Inflammatory macrophage treated with lipopolysaccharide for 4 hours (primary cell): Measurements from ENCODE around the gene PARD3B.

ENCODE experiments used
- DNase-seq: peaks from one replicate; pipeline ENCODE4 v3.0.0-alpha.2; 2020

PARD3B gene

DNA sequence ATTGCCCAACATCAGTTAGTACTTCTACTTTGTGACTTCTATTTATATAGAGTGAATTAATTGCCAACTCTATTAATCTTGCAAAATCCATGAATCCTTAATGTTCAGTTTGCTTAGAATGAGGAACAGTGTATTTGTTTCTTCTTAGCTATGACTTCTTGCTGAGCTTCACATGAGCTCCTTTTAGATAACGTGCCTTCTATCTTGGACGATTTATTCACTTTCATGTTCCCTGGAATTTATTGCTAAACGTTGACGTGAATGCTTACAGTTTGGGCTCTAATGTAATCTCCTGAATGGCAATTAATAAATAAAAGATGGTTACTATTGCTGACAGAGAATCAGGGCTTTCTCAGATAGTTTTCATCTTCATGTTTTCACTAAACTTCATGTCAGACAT lies 752.6 kb downstream of the PARD3B start:
- no peak for DNase-seq

DNA sequence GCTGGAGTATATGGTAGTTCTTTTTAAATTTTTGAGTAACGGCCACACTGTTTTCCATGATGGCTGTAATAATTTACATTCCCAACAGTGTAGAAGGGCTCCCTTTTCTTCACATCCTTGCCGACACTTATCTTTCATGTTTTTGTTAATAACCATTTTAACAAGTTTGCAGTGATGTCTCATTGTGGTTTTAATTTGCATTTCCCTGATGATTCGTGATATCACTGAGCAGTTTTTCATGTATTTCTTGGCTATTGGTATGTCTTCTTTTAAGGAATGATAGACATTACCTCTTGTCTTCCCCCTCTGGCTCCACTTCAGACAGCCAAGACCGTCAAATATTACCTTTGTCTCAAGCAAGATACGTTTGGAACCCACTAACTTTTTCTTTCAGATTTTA lies 765.9 kb downstream of the PARD3B start:
- DNase-seq: no peak

DNA sequence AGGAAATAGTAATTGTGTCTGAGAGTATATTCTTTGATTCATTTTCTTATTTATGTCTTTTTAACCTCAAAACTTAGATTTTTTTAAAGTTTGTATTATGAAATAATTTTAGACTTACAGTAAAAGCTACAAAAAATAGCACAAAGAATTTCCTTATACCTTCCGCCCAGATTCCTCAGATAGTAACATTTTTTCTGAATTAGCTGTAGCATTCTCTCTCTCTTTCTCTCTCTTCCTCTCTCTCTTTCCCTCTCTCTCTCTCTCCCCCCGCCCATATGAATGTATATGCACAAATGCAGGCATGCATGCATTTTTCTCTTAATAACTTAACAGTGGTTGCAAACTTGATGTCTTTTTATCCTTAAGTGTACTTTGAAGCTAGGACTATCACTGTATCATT lies 776.0 kb downstream of the PARD3B start:
- DNase-seq: no peak

DNA sequence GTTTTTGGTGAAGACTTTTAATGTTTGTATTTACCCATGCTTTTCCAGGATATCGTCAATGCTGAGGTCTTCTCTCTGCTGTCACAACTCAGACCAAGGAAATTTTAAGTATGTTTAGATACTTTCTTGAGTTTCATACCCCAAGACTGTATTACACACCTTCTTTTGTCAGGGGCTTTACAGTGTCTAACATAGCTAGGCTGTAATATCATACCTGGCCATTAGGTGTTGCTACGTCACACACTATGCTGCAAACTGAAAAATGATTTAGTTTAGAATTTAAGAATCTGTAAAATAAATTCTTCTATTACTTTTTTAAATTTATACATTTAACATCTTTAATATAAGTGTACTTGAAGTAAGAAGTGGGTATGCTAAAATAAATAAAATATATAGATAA lies 778.7 kb downstream of the PARD3B start:
- no peak for DNase-seq

DNA sequence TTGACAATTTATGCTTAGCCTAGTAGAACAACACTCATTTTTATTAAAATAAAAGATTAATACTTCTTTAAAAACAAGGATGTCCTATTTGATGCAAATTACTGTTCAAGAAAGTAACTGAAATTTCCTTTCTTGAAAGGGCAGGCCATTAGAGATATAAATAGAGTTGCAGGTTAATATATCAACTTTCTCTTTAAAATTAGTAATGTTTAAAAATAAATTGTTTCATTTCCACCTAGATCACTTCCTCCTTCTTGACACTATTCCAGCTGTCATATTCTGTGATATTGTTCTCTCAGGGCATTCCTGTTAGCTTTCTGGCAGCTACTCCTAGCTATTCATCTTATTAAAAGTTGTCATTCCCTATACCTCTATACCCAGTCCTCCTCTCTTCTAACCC lies 779.1 kb downstream of the PARD3B start:
- no peak for DNase-seq

DNA sequence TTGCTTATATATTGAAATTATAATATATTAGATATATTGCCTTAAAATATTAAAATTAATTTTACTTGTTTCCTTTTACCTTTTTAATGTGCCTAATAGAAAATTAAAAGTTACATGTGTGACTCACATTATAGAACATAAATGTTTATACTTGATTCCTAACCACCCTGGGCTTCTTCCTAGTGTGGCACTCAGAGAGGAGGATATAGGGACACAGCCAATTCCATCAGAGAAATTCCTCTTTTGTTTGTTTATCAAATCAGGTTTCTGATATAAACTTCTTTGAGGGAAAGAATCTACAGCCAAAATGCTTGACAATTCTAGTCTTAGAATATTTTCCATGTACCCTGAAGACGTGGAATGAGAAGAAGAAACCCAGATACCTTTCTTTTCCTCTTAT lies 788.1 kb downstream of the PARD3B start:
- no peak for DNase-seq

DNA sequence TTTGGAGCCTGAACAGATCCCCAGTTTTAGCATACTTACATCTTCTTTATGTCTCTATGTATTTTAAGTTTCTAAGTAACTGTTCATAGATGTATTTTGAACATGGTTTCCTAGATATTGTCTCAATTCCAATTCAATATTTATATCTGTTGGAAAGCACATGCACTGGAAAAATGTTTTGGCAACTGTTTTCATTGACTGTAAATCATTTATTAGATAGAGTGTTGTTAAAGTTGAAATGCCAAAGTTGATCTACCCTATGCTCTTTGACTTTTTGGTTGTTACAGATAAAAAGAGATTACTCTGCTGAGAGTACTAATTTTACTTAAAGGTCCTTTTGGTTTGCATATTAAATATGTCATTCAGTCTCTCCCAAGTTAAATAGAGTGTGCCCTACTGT lies 792.0 kb downstream of the PARD3B start:
- no peak for DNase-seq

DNA sequence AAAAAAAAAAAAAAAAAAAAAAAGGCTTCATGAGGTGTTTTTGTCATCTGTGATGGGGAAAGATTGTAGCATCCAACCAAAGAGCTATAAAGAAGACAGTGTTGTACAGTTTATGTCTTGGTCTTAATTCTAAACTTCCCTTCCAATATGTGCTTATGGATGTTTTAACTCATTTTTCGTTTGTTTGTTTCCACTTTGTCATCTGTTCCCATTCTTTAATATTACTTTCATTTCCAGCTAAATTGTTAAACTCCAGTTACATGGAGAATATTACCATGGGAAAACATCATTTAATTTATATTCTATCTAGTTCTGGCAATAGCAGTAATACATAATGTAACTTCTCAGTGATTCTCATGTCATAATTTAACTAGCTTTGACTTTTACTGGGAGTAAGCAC lies 792.9 kb downstream of the PARD3B start:
- DNase-seq: no peak

DNA sequence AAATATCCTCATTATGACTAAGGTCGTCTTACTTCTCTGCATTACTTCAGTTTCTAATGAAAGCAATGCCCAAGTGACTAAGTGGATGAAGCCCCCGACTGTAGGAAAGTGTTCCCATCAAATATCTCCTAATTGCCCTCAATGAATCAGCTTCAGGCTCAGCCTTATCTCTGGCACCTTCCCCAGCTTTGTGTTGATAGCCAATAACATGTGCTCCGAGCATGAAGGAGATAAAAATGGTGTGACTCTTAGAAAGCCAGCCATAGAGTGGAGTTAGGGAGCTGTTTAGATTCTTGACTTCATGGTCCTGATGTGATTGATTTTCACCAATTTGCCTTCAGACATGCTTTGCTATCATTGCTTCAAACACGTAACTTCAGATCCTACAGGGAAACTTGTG lies 797.8 kb downstream of the PARD3B start:
- no peak for DNase-seq

DNA sequence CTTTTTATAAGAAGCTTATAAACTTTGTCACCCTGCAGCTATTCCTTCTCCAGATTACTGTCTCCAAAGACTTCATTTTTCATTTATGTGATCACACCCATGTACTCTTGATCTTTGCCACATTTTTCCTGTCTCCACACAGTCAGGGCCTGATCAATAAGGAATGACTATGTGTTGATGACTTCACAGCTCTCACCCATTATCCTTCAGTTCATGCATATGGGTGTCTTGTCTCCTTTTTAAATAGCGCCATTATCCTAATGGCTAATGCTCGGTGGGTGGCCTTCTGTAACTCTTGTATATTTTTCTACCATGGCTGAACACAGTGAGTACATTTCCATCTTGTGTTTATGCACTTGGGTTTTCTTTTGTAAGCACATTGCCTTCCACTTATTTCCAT lies 801.4 kb downstream of the PARD3B start:
- no peak for DNase-seq

DNA sequence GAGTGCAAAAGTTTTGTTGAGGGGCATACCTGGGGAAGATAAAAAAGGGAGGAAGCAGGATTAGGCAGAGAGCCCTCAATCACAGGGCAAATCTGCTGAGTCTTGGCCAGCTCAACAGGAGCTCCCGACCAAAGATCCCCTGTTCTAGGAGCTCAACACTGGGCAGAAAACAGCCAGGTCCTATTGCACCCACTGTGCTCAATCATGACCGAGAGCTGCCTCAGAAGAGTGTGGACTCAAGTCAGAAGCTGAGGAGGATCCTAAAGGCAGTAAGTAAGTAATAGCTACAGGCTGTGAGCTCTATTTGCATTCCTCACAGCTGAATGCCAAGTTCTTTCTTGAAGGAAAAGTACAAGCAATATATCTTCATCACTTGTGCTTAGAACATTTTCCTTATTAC lies 802.6 kb downstream of the PARD3B start:
- no peak for DNase-seq

DNA sequence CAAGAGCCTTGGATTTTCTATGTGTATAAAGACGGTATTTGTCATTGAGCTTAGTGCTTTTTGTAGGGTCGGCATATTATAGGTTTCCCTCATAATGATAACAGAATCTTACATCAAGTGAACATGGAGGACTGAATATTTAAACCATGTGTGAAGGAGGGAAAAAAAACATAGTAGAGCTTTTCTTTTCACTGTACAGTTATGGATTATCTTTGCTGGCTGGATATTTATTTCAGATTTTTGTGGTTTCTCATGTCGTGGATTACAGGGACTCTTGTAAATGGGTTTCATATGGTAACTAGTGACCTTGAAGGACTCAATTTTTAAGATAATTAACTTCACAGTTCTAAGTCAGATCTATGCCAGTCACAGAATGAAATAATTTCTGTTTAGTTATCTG lies 806.8 kb downstream of the PARD3B start:
- no peak for DNase-seq

DNA sequence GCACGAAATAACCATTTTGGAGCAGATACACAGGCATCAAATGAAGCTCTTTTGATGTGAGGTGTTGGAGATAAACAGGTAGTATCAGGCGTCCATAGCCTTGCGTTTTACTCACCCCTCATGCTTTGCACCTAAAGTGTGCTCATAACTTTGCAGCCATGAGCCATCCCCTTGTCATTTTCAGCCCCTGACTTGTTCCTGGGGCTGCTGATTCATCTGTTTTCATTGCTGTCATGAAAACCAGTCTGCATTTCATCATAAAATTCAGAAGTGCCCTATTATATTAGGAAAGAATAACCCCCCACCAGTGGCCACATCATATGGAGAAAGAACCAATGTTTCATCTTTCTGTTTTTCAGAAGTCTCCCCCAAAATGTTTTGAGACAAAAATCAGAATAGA lies 807.3 kb downstream of the PARD3B start:
- DNase-seq: no peak

DNA sequence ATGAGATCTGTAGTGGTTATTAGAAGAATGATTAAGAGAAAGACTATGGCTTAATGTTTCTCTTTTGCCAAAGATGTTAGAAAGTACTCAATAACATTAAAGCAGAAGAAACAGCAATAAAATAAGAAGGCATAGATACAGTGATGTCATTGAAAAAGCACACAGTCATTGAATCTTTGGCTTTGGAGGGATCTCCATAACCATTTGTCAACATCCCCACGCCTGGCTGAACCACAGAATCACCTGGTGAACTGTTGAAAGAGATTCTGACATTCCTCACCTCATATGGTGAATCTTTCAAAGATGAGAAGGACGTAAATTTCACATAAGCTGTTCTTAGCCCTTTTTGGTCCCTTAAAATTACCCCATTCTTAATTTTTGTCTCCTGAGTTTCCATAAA lies 812.5 kb downstream of the PARD3B start:
- DNase-seq: no peak

DNA sequence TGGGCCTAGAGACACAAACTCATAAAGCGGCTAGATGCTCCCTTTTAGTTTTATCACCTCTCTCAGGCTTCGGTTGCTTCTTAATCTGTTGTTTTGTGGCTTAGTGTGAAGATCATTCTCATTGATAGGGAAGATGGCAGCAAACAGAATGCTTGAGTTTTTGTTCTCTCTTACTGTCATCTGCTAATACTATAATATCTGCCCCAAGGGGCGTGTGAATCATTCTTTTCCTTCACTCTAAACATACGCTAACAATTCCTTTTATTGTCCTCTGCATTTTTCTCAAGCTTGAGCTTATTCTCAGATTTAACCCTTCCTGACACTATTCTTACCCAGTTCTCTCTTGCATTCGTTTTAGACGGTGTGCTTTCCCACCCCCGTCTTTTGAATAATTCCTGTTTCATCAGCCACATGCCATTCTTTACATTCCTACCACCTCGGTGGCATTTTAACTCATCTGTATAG lies 813.1 kb downstream of the PARD3B start:
- no peak for DNase-seq

DNA sequence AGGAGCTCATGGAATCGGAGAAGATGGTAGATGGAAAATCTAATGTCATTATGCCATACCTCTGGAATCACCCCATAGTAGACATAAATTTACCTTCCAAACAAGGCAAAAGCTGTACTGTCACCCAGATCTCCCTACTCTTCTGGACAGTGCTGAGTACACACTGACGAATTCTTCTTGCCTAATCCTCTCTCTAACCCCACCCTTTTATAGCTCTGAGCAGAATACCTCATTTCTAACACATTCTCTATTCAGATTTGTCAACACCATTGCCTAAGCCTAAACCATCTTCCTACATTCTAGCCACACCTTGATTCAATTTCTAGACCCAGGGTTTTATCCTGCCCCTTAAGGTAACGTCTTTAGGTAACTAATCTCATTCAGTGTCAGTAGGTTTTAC lies 816.0 kb downstream of the PARD3B start:
- no peak for DNase-seq

DNA sequence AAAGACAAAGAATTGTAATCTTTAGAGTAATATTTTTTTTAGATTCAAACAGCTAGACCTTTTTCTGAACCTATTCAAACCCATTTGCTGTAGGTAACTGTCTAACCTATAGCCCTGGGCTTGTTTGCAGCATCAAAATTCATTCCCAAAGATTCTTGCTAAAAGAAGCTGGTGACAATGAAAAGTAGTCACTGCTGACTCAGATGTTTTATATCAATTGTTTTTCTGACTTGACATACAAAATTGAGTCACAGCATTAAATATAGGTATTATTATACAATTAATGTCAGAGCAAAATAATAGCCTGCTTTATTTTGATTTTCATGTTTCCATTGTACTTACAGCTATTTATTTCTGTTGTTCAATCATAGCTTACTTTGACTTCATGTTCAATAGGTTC lies 816.7 kb downstream of the PARD3B start:
- DNase-seq: no peak

DNA sequence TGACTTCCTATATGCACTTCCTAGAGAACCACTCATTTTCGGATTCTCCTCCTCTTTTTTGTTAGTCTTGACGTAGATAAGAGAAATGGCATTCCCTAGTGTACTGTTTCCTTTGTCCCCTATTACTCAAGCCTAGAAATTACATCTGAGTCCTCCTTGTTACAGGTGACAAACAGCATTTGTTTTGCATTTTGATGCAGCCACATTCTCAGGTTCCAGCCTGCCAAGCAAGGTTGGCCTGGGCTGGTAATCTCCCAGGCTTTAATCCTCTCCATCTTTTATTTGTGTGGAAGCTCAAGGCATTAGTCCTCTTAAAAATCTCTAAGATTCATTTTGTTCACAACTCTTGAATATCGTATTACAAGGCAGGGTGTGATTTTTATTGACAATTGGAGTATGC lies 819.0 kb downstream of the PARD3B start:
- no peak for DNase-seq

DNA sequence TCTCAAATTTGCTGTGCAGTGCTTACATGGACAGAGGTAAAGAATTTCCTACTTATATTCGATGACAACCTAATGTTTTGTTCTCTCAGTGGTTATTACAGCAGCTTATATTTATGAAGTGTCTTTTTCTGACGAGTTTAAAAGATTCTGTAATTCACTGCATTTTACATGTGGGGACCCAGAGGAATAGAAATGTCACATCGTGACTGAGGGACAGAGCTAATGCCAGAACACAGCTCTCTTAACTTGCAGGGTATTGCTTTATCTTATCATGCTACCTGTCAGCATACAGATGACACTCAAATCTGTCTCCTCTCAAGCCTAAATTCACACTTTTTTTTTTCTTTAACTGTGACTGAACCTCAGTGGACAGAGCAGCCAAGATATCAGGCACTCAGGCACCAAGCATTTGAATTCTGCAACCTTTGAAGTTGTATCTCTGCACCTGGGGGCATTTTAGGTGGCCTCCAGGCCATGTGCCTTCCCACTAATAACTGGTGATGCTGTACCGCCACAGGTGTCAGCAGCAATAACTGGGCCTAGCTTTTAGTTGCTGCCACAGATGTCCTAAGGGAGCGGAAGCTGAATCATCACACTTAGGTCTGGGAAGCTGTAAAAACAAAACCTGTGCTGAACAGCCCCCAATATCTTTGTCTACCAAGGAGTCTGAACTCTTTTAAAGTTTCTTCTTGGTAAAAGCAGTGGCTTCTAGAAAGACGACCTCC lies 821.2 kb downstream of the PARD3B start:
- no peak for DNase-seq

DNA sequence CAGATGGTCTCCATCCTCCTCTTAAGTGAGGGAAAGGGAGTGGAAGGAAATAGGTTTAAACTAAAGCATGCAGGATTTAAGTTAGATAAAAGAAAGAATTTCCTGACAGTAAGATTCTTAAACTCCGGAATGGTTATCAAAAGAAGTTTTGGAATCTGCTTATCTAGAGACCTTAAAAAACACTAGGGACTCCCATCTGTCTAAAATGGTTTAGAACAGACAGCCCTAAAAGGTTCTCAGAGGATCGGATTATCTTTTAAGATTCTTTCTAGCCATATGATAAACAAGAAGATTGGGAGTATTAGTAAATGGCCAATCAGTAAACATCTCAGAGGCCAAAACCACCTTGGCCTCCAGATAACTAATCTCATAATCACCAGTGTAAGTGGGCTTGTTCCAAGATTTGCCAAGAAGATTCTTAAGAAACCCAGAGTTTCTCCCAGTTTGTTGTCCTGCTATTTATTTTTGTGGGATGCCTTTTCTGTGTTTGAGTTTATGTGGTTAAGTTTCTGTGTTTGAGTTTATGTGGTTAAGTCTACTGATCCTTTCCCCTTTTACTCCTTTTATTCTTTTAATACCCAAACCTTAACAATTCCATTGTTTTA lies 822.2 kb downstream of the PARD3B start:
- no peak for DNase-seq

DNA sequence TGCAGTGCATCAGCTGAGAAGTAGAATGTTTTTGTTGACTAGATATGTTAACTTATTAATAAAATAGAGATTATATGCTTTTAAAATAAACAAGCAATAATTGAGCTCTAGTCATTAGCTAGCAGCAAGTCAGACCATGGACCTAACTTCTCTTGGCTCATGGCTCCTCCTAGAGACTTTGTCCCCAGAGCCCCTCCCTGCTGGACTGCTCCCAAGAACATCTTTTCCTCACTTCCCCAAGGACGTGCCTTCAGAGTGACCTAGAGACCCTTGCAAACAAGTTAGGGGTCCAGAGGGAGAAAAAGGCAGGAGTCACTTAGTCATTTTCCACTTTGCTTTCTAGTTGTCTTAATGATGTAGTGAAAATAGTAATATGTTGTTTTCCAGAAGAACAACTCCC lies 824.5 kb downstream of the PARD3B start:
- no peak for DNase-seq

DNA sequence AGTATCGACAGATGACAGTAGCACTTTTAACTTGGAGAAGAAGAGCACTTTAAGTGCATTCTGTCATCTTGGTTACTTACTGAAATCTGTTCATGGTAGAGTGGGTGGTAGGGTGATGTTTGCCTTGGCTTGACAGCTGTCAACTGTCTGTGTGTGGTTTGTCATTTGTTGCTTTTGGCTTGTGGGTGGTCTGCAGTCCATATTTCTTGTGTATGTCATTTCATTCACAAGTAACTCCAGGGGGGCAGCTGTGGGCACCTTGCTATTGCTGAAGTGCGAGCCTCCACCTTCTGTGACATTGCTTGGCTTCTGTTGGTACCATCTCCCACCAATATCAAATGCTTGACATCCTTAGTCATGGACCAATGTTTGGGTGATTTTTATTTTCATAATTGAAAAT lies 825.5 kb downstream of the PARD3B start:
- DNase-seq: no peak

DNA sequence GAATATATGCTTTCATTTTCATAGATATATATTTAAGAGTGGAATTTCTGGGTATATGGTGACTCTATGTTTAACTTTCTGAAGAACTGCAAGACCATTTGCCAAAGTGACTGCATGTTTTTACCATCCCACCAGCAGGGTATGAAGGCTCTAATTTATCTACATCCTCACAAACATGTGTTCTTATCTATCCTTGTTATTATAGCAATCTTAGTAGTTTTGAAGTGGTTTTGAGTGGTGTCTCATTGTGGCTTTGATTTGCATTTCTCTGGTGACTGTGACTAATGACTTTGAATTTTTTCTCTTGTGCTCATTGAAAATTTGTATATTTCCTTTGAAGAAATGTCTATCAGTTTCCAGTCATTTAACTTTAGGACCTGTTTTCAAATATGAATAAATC lies 826.9 kb downstream of the PARD3B start:
- DNase-seq: no peak

DNA sequence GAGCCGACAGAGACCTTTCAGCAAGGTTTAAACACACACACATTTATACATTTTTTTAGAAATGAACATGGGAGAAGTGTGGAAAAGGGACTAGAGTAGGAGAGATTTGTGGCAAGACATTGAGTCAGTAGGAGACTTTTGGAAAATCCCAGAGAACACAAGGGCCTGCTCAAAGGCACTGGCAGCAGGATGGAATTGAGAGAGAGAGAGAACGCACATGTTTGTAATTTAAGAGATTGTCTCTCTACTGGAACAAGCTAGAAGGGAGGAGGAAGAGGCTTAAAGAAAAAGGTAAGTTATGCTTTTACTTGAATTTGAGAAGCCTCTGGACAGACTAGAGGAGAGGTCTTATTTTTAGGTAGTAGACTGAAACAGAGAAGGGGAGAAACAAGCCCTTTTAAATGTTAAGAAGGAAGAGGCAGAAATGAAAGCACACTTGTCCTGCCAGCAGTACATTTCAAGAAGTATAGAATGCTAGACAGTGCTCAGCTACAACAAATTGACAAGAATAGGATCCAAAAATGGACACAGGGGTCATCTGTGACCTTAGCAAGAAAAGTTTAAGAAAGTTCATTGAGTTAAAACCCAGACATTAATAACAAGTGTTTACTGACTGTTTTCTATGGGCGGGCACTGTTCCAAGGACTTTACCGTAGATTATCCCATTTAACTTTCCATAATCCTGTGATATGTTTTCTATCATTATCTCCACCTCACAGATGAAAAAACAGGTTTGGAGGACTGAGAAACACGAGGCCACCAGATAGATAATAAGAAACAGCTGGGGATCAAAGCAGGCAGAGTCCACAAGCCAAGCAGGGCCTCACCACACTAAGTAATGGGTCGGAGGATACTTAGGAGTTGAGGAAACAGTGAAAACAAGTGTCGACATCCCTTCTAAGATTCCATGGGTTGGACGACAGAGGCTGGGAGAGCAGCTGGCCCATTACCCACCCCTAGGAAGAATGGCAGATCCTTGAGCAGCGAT lies 830.5 kb downstream of the PARD3B start:
- no peak for DNase-seq
